OCI-LY7 (cell line): Measurements from ENCODE around the gene STK4.

ENCODE experiments used
- CTCF ChIP-seq: fragments of 200-600 bp; sonication (generic); conservative IDR thresholded peaks from 2 replicates; pipeline ENCODE4 v1.5.1; 2014; ENCODE audit warnings: mild to moderate bottlenecking, antibody characterized with exemption, low read length, moderate library complexity, mixed read lengths
- EZH2phosphoT487 ChIP-seq: fragments of 200-600 bp; sonication (generic); IDR thresholded peaks from 2 replicates; pipeline ENCODE4 v1.6.1; 2018; ENCODE audit warnings: low read depth, borderline replicate concordance, mild to moderate bottlenecking, mixed run types, antibody characterized with exemption, low read length, moderate library complexity, mixed read lengths

- TF ChIP-seq CTCF, result no peak
- TF ChIP-seq EZH2phosphoT487, result no peak
Observed at GRCh38 chr20:45053430-45054351, 87.4 kb downstream of the STK4 start.
